Measurements from ENCODE around the gene LRRC3.

Gene LRRC3

DNA sequence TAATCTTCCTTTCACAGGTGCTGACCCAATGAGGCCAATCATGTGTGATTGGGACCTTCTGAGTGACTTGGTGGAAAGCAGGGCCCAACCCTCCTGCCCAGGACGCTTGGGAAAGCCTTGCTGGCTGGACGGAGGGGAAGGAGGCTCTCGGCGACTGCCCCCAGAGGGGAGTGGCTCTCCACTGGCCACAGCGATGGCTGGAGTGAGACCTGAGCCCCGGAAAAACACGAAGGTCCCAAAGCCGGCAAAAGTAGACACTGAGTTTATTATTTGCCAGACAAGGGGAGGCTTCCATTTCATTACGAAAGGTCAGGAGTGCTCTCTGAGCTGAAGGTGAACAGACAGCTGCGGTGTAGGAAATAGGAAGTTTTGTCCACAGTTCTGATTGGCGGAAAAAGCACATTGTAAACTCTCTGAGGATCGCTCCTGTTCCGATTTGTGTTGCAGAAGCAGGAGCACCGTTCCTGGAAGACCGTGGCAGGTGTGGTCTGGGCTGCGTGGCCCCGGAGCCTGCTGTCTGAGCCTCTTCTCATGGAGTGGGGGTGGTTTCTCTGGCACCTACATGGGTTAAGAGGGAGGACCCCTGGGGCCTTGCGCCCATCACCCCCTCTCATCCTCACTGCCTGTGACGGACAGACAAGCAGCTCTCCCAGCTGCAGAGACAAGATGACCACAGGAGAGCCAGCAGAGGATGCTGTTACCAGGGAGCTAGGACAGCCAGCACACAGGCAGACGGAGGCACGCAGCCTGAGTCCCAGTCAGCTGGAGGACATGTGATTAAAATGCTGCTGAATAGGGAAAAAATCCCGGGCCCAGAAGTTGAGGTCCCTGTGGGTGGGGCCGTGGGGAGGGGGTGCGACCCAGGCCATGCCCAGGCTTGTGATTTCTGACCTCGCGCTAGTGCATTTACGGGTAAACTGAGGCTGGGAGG, 43.2 kb downstream of the LRRC3 start:
- Histone ChIP-seq H2BK15ac (ENCODE audit: low read length) (no peak overlapping the region), H4K91ac (ENCODE audit: low read depth, low read length, poor library complexity) (no peak overlapping the region), H3K4me1 (ENCODE audit: control insufficient read depth in 2 of 2, insufficient read depth in 1 of 2, low read depth in 1 of 2, low read length in 2 of 2) (peaks cover 16 to 24% of the 10 kb centered on the region in 2 donors), H4K8ac (ENCODE audit: low read depth, low read length) (no peak overlapping the region), H3K4me2 (ENCODE audit: insufficient read depth, low read length, poor library complexity, severe bottlenecking) (no peak overlapping the region), H3K36me3 (replicated peaks in 1 of 2; ENCODE audit: control insufficient read depth in 2 of 2, insufficient read depth in 2 of 2, low read length in 2 of 2) (no peaks in the 10 kb centered on the region), H2BK5ac (ENCODE audit: low read length) (no peak overlapping the region), H3K4ac (ENCODE audit: low read length) (no peak overlapping the region), H3K23ac (ENCODE audit: low read depth, low read length, poor library complexity) (no peak overlapping the region), H3K18ac (ENCODE audit: low read length) (peak overlapping the region; percentile 62), H3K79me1 (ENCODE audit: low read depth, low read length) (peaks cover 4% of the 10 kb centered on the region), H2AFZ (ENCODE audit: low read length) (peak overlapping the region; percentile 42), H3K27ac (replicated peaks; ENCODE audit: low read length) (no peak overlapping the region), H3K9ac (ENCODE audit: low read depth, low read length, poor library complexity) (no peak overlapping the region), H2BK12ac (ENCODE audit: low read length) (no peak overlapping the region), H3K27me3 (ENCODE audit: control insufficient read depth in 3 of 3, insufficient read depth in 3 of 3, low read depth in 1 of 3, low read length in 3 of 3) (peaks cover 0 to 25% (median 0%) of the 10 kb centered on the region in 3 experiments), H3K9me3 (replicated peaks in 1 of 2; ENCODE audit: control insufficient read depth in 2 of 2, insufficient read depth in 1 of 2, low read depth in 1 of 2, low read length in 2 of 2) (peaks cover 4 to 12% of the 10 kb centered on the region in 2 donors), H2BK120ac (ENCODE audit: low read depth, low read length) (no peak overlapping the region), H3K4me3 (ENCODE audit: low read length in 2 of 2) (no peak overlapping the region), H3K14ac (ENCODE audit: low read length) (peak overlapping the region; percentile 6), H2AK5ac (ENCODE audit: low read depth, low read length) (peak overlapping the region; percentile 57)
- DNase-seq (ENCODE audit: low spot score), result no peak
- WGBS, 2 donors (ENCODE audit: extremely low coverage in 2 of 2, insufficient read length in 2 of 2, insufficient replicate concordance in 1 of 2), result no CpG with 5 or more reads among the region's 27 CpGs

DNA sequence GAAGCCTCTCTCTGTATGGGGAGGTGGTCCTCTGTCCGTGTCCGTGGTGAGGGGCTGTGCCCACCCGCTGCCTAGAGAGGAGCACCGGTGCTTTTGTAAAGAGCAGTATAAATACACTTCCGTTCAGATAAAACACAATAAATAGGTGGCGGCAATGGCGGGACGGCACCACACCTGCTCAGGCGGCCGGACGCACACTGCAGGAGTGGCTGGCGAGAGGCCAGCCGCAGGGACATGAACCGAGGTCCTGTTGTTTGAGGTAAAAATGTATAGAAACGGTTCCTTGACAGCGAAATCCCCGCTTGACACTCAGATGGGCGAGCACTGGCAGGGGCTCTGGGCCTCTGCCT, 43.9 kb downstream of the LRRC3 start:
- no peaks in the 10 kb centered on the region for H3K36me3 ChIP-seq (replicated peaks in 1 of 2; ENCODE audit: control insufficient read depth in 2 of 2, insufficient read depth in 2 of 2, low read length in 2 of 2)
- H3K14ac ChIP-seq (ENCODE audit: low read length), result peak overlapping the region; percentile 6
- H2AFZ ChIP-seq (ENCODE audit: low read length), result no peak overlapping the region
- peaks cover 0 to 25% (median 0%) of the 10 kb centered on the region in 3 experiments for H3K27me3 ChIP-seq (ENCODE audit: control insufficient read depth in 3 of 3, insufficient read depth in 3 of 3, low read depth in 1 of 3, low read length in 3 of 3)
- no peak overlapping the region for H2BK120ac ChIP-seq (ENCODE audit: low read depth, low read length)
- no peak overlapping the region for H3K4me2 ChIP-seq (ENCODE audit: insufficient read depth, low read length, poor library complexity, severe bottlenecking)
- no peak overlapping the region for H4K91ac ChIP-seq (ENCODE audit: low read depth, low read length, poor library complexity)
- H3K4me3 ChIP-seq (ENCODE audit: low read length in 2 of 2), result no peak overlapping the region
- H3K27ac ChIP-seq (replicated peaks; ENCODE audit: low read length), result no peak overlapping the region
- no peak overlapping the region for H3K4ac ChIP-seq (ENCODE audit: low read length)
- peaks cover 16 to 24% of the 10 kb centered on the region in 2 donors for H3K4me1 ChIP-seq (ENCODE audit: control insufficient read depth in 2 of 2, insufficient read depth in 1 of 2, low read depth in 1 of 2, low read length in 2 of 2)
- peak overlapping the region; percentile 57 for H2AK5ac ChIP-seq (ENCODE audit: low read depth, low read length)
- H2BK15ac ChIP-seq (ENCODE audit: low read length), result no peak overlapping the region
- H3K18ac ChIP-seq (ENCODE audit: low read length), result peak overlapping the region; percentile 54
- peaks cover 4% of the 10 kb centered on the region for H3K79me1 ChIP-seq (ENCODE audit: low read depth, low read length)
- peak overlapping the region; percentile 25 for H3K23ac ChIP-seq (ENCODE audit: low read depth, low read length, poor library complexity)
- WGBS, 2 donors (ENCODE audit: extremely low coverage in 2 of 2, insufficient read length in 2 of 2, insufficient replicate concordance in 1 of 2), result no CpG with 5 or more reads among the region's 18 CpGs
- DNase-seq (ENCODE audit: low spot score), result no peak
- H3K9me3 ChIP-seq (replicated peaks in 1 of 2; ENCODE audit: control insufficient read depth in 2 of 2, insufficient read depth in 1 of 2, low read depth in 1 of 2, low read length in 2 of 2), result peaks cover 0 to 6% of the 10 kb centered on the region in 2 donors
- H2BK5ac ChIP-seq (ENCODE audit: low read length), result no peak overlapping the region
- H4K8ac ChIP-seq (ENCODE audit: low read depth, low read length), result no peak overlapping the region
- H3K9ac ChIP-seq (ENCODE audit: low read depth, low read length, poor library complexity), result no peak overlapping the region
- H2BK12ac ChIP-seq (ENCODE audit: low read length), result no peak overlapping the region

DNA sequence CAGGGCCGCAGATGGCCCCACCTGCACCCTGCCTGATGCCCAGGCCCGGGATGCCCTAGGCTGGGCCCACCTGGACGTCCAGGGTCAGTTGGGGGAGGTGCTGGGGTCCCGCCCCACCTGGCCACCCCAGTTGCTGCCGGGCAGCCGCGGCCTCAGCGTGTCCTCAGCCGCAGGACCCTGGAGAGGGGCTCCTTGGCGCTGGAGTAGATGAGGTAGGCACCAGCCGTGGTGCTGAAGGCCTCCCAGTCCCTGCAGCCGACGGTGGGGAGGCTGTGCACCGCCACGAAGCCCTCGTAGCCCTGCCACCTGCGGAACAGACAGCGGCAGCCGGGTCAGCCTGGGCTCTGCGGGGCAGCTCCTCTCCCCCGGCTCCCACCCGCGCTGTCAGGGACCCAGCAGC, 44.3 kb downstream of the LRRC3 start:
- H2BK120ac ChIP-seq (ENCODE audit: low read depth, low read length), result no peak overlapping the region

DNA sequence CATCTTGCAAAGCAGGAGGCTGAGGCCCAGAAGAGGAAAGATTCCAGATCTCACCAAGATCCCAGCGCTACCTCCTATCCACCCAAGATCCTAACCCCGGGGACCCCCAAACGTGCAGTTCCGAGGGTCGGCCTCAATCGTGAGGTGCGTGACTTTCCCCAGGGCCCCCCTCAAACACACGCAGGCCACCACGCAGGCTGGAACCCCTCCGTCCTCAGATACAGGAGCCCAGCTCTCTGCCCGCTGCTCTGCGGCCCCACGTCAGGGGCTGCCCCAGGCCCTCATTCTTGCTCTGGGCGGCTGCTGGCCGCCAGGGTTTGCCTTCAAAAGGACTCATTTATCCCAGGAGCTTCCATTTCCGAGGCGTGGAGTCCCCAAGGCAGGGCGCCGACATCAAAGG, 44.8 kb downstream of the LRRC3 start:
- no peak overlapping the region for H2BK15ac ChIP-seq (ENCODE audit: low read length)
- H3K4me1 ChIP-seq (ENCODE audit: control insufficient read depth in 2 of 2, insufficient read depth in 1 of 2, low read depth in 1 of 2, low read length in 2 of 2), result peaks cover 16 to 24% of the 10 kb centered on the region in 2 donors
- no peaks in the 10 kb centered on the region for H3K36me3 ChIP-seq (replicated peaks in 1 of 2; ENCODE audit: control insufficient read depth in 2 of 2, insufficient read depth in 2 of 2, low read length in 2 of 2)
- no peak overlapping the region for H3K23ac ChIP-seq (ENCODE audit: low read depth, low read length, poor library complexity)
- H3K9me3 ChIP-seq (replicated peaks in 1 of 2; ENCODE audit: control insufficient read depth in 2 of 2, insufficient read depth in 1 of 2, low read depth in 1 of 2, low read length in 2 of 2), result peaks cover 0 to 3% of the 10 kb centered on the region in 2 donors
- H3K27me3 ChIP-seq (ENCODE audit: control insufficient read depth in 3 of 3, insufficient read depth in 3 of 3, low read depth in 1 of 3, low read length in 3 of 3), result peaks cover 0 to 24% (median 0%) of the 10 kb centered on the region in 3 experiments
- H2BK12ac ChIP-seq (ENCODE audit: low read length), result no peak overlapping the region
- H3K27ac ChIP-seq (replicated peaks; ENCODE audit: low read length), result no peak overlapping the region
- no peak overlapping the region for H3K18ac ChIP-seq (ENCODE audit: low read length)
- peak overlapping the region; percentile 79 for H2AK5ac ChIP-seq (ENCODE audit: low read depth, low read length)
- H4K8ac ChIP-seq (ENCODE audit: low read depth, low read length), result no peak overlapping the region
- no peak for DNase-seq (ENCODE audit: low spot score)
- H2BK5ac ChIP-seq (ENCODE audit: low read length), result no peak overlapping the region
- peaks cover 4% of the 10 kb centered on the region for H3K79me1 ChIP-seq (ENCODE audit: low read depth, low read length)
- no peak overlapping the region for H3K4ac ChIP-seq (ENCODE audit: low read length)
- no CpG with 5 or more reads among the region's 19 CpGs for WGBS, 2 donors (ENCODE audit: extremely low coverage in 2 of 2, insufficient read length in 2 of 2, insufficient replicate concordance in 1 of 2)
- no peak overlapping the region for H3K4me2 ChIP-seq (ENCODE audit: insufficient read depth, low read length, poor library complexity, severe bottlenecking)
- H3K9ac ChIP-seq (ENCODE audit: low read depth, low read length, poor library complexity), result no peak overlapping the region
- H4K91ac ChIP-seq (ENCODE audit: low read depth, low read length, poor library complexity), result no peak overlapping the region
- H3K14ac ChIP-seq (ENCODE audit: low read length), result no peak overlapping the region
- H3K4me3 ChIP-seq (ENCODE audit: low read length in 2 of 2), result no peak overlapping the region
- H2AFZ ChIP-seq (ENCODE audit: low read length), result no peak overlapping the region
- H2BK120ac ChIP-seq (ENCODE audit: low read depth, low read length), result no peak overlapping the region

More for the DNA sequence above, 44.3 kb downstream of the LRRC3 start:
- no peak overlapping the region for H3K27ac ChIP-seq (replicated peaks; ENCODE audit: low read length)
- H2AK5ac ChIP-seq (ENCODE audit: low read depth, low read length), result peak overlapping the region; percentile 79
- H2BK5ac ChIP-seq (ENCODE audit: low read length), result no peak overlapping the region
- peaks cover 16 to 24% of the 10 kb centered on the region in 2 donors for H3K4me1 ChIP-seq (ENCODE audit: control insufficient read depth in 2 of 2, insufficient read depth in 1 of 2, low read depth in 1 of 2, low read length in 2 of 2)
- no peak overlapping the region for H4K8ac ChIP-seq (ENCODE audit: low read depth, low read length)
- no peak overlapping the region for H2BK15ac ChIP-seq (ENCODE audit: low read length)
- H3K79me1 ChIP-seq (ENCODE audit: low read depth, low read length), result peaks cover 4% of the 10 kb centered on the region
- no peaks in the 10 kb centered on the region for H3K36me3 ChIP-seq (replicated peaks in 1 of 2; ENCODE audit: control insufficient read depth in 2 of 2, insufficient read depth in 2 of 2, low read length in 2 of 2)
- no peak overlapping the region for H3K9ac ChIP-seq (ENCODE audit: low read depth, low read length, poor library complexity)
- WGBS, 2 donors (ENCODE audit: extremely low coverage in 2 of 2, insufficient read length in 2 of 2, insufficient replicate concordance in 1 of 2), result no CpG with 5 or more reads among the region's 23 CpGs
- H4K91ac ChIP-seq (ENCODE audit: low read depth, low read length, poor library complexity), result no peak overlapping the region
- H3K14ac ChIP-seq (ENCODE audit: low read length), result no peak overlapping the region
- no peak overlapping the region for H3K4me2 ChIP-seq (ENCODE audit: insufficient read depth, low read length, poor library complexity, severe bottlenecking)
- no peak overlapping the region for H2AFZ ChIP-seq (ENCODE audit: low read length)
- H3K9me3 ChIP-seq (replicated peaks in 1 of 2; ENCODE audit: control insufficient read depth in 2 of 2, insufficient read depth in 1 of 2, low read depth in 1 of 2, low read length in 2 of 2), result peaks cover 0 to 6% of the 10 kb centered on the region in 2 donors
- no peak overlapping the region for H3K4ac ChIP-seq (ENCODE audit: low read length)
- H3K27me3 ChIP-seq (ENCODE audit: control insufficient read depth in 3 of 3, insufficient read depth in 3 of 3, low read depth in 1 of 3, low read length in 3 of 3), result peaks cover 0 to 25% (median 0%) of the 10 kb centered on the region in 3 experiments
- peak overlapping the region; percentile 30 for H2BK12ac ChIP-seq (ENCODE audit: low read length)
- peak overlapping the region; percentile 54 for H3K18ac ChIP-seq (ENCODE audit: low read length)
- H3K23ac ChIP-seq (ENCODE audit: low read depth, low read length, poor library complexity), result peak overlapping the region; percentile 25
- DNase-seq (ENCODE audit: low spot score), result no peak
- no peak overlapping the region for H3K4me3 ChIP-seq (ENCODE audit: low read length in 2 of 2)
